KG1 (cell line): ENCODE results near the gene ABHD16B.
"Not testable (repeated sequence)": the region's sequence is repeated elsewhere in the genome, so short reads cannot be mapped to it uniquely, and the experiment has no call there.

Source experiments
- DNase-seq: peaks from one replicate; lab custom pipeline; 2025; lab: John Stamatoyannopoulos, UW

The ABHD16B gene

DNA sequence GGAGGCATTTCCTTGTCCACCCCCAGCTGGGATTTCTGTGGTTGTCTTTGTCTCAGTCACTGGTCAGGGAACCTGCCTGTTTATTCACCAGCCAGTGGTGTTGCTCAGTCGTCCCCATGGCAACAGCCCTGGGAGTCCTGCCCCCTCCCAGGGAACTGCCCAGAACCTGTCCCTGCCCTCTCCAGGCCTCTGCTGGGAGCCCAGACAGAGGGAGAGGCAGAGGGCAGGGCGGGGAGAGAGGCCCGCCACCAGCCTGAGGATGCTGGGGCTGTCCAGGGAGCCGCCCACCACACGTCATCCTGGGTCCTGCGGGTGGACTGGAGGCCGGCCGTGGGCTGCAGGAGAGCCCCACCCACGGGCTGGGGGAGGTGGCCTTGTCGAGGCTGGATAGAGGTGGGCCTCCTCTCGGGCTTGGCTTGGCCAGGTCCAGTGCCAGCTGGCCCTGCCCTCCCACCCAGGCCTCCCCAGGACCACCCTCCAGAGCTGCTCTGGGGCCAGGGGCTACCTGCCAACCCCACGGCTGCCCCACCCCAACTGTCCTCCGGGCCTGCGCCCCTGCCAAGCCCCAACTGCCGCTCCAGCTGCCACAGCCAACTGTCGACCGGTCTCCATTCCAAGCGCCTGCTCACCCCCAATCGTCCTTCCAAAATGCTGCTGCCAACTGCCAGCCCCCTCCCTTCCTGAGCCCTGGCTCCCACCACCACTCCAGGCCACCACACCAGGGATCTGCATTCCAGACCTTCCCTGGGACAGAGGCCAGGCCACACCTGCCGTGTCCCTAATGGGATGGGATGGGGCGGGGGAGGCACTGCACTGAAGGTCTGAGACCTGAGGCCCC lies 26.1 kb upstream of the ABHD16B start:
- DNase-seq, result no peak

DNA sequence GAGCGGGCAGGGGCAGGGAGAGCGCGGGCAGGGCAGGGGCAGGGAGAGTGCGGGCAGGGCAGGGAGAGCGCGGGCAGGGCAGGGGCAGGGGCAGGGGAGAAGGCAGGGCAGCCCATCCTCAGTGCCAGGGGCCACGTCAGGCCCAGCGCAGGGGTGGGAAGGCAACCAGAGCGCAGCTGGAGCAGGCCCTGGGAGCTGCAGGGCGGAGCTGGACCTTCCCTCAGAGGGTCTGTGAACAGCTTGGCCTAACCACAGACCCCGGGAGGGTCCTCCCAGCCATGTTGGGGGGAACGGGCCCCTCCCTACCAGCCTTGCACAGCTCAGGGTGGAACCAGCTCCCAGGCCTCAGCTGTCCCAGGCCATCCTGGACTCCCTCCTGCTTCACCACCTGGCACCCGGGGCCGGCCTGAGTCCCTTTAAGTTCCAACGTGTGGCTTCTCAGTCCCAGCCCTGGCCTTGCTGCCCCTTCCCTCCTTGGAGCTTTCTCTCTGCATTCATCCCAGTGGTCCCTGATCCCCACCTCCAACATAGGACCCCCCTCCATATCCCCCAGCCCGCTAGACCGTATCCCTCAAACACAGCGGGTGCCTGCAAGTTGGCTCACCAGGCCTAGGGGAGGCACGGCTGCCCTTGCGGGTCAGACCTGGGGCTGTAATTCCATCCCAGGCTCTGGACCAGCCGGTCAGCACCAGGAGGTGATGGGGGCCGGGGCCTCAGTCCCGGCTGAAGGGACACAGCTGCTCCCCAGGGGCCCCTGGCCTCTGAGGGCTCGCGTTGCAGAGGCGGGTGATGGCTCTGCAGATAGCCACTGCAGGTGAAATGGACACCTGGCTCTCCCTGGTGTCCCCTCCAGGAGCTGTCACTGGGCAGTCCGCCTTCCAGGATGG lies 24.6 kb upstream of the ABHD16B start:
- DNase-seq, result no peak

- no peak for DNase-seq
Observed at GRCh38 chr20:63837479-63837878, 23.8 kb upstream of the ABHD16B start.

GRCh38 chr20:63839620-63840019 lies 21.7 kb upstream of the ABHD16B start:
- DNase-seq, result no peak

- DNase-seq, result no peak
Observed at GRCh38 chr20:63840405-63840828, 20.9 kb upstream of the ABHD16B start.

DNA sequence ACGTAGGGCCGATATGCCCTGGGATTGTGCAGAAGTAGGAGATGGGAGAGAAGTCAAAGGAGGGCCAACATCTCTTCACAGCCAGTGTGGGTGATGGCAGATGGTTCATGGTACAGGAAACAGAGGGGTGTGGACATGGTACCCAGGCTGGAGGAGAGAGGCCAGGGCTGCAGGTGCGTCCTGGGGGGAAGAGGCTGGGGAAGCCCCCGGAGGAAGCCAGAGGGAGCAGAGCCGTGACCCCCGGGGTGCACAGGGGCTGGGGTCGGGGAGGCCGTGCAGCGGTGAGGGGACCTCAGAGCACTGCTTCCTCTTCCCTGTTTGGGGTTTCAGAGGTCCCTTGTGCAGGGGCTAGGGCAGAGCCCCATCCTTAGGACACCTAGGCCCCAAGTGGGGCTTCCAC lies 19.0 kb upstream of the ABHD16B start:
- DNase-seq, result no peak

DNA sequence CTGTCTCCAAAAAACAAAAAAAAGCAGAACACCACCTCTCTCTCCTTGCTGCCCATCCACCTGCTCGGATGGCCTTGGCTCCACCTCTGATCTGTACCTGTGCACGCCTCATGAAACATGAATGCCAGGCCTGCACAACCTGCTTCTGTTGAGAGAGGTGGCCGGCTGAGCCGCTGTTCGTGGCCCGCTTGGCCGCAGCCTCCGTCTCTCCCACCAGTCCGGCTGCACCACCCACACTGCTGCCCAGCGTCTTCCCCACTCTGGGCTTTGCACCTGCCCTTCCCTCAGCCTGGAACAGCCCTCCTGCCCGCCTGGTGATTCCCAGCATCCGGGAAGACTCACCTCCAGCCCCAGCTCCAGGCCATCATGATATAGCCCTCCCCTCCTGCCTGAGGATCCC lies 18.1 kb upstream of the ABHD16B start:
- no peak for DNase-seq

DNA sequence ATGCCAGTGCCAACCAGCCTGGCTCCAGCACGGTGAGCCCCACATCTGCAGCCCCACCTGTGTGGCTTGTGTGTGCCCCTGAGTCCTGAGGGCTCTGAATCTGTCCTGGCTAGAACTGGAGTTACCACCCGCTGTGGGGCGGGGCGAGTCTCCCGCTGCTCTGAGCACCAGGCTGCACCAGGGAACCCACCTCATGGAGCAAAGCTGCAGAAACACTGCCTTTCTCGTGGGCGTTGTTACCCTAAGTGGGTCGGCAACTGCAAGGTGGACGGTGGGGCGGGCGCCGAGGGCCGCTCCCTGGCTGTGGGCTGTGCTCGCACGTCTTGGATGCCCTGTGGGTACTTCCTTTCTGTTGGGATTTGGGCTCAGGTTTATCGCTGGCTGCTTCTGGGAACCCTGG lies 17.5 kb upstream of the ABHD16B start:
- DNase-seq, result no peak

GRCh38 chr20:63844511-63844991 lies 16.7 kb upstream of the ABHD16B start:
- no peak for DNase-seq

DNA sequence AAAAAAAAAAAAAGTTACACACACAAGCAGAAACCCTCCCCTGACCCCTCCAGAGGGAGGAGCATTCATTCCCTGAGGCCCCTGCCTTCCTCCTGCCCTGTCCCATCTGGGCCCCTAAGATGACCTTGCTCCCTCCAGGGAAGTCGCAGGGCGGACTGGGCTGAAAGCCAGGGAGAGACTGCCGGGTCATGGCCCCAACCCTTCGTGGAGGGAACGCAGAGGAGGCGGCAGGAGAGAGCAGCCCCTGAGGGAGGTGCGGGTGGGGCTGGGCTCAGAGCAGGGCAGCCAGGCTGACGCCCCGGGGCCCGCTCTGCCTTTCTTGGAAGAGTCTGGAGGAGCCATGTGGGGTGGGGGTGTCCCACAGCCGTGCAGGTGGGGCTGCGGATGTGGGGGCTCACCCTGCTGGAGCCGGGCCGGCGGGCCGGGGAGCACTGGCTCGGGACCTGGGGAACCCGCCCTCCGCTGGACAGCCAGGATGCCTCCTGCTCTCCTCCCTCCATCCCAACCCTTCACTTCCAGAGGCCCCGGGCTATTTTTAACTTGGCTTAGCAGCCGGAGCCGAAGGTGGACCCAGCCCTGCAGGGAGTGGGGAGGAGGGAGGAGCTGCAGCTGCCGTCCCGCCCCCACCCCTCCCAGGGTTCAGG lies 15.0 kb upstream of the ABHD16B start:
- no peak for DNase-seq

DNA sequence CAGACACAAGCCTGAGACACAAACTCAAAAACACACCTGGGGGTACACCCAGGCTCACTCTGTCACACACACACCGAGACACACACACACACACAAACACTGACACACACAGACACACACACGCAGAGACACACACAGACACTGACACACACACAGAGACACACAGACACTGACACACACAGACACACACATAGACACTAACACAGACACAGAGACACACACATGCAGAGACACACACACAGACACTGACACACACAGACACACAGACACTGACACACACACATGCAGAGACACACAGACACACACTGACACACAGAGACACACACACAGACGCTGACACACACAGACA lies 14.4 kb upstream of the ABHD16B start:
- no peak for DNase-seq

DNA sequence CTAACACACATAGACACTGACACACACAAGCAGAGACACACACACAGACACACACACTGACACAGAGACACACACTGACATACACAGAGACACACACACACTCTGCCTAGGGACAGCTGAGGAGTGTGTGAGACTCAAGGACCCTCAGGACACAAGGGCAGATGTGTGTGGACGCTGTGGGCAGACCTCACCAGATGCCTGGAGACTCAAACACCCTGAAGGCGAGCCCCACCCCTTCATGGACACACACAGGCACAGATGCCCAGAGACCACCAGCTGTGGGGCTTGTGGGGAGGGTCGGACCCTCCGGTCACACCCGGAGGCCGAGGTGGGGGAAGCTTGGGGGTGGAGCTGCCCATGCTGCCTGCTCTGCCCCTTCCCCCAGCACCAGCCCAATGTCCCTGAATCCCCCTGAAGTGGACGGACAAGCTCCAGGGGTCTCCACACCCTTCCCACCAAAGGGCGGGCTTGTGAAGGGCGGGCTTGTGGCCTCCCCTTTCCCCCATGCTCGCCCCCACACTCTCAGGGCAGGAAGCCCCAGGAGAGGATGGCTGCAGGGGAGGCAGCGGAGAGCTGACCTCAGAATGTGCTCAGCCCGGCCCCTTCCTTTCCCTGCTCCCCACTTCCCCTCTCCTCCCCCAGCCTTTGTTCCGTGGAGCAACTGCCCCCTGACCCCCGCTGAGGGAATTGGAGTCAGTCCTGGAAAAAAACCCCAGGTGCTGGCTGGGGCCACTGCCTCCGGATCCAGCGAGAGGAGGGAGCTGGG lies 13.9 kb upstream of the ABHD16B start:
- DNase-seq, result no peak

GRCh38 chr20:63848003-63848911 lies 13.0 kb upstream of the ABHD16B start:
- no peak for DNase-seq

GRCh38 chr20:63850689-63851547 lies 10.4 kb upstream of the ABHD16B start:
- DNase-seq, result no peak

- not testable (repeated sequence) for DNase-seq
Observed at GRCh38 chr20:63851548-63851943, 9.8 kb upstream of the ABHD16B start.

DNA sequence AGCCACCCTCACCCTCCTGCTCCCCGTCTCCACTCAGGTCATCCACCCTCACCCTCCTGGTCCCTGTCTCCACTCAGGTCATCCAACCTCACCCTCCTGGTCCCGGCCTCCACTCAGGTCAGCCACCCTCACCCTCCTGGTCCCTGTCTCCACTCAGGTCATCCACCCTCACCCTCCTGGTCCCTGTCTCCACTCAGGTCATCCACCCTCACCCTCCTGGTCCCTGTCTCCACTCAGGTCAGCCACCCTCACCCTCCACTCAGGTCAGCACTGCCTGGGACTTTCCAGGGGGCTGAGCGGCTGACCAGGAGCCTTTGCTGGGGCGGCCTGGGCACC lies 7.6 kb upstream of the ABHD16B start:
- DNase-seq, result not testable (repeated sequence)

- no peak for DNase-seq
Observed at GRCh38 chr20:63854069-63854765, 7.1 kb upstream of the ABHD16B start.

DNA sequence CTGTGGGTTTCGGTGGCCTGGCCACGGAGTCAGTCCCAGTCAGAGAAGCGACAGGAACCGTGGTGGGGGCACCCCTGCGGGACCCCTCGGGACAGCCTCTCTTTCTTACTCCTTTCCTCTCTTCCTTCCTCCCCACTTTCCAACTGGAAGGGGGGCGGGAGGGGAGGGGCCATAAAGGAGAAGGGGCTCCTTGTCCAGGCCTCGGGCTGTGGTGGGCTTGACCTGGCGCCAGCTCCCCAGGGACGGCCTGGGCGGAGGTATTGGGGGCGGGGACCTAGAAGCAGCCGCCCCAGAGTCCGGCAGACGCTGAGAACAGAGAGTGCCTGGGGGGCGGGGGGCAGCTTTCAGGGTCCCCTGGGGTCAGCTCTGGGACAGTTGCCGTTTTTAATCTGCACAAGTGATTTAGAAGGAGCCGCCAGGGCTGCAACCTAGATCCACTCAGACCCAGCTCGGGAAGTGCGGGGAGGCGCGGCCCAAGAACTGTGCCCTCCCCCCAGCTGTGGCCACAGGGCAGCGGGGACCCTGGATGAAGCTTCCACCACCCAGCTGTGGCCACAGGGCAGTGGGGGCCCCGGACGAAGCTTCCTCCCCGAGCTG lies 6.4 kb upstream of the ABHD16B start:
- no peak for DNase-seq
